GM12864 (cell line): Measurements from ENCODE around the gene MPL.

Experiments
- DNase-seq: peaks from one replicate; pipeline ENCODE4 v3.0.0-alpha.2; 2011; ENCODE audit warnings: low read depth
- H3K4me3 ChIP-seq: 2 replicates; pipeline ENCODE4 v1.5.1; 2011; ENCODE audit warnings: mild to moderate bottlenecking, low read depth, low read length, control low read depth
- CTCF ChIP-seq: IDR thresholded peaks from 2 replicates; pipeline ENCODE4 v1.5.1; 2011; ENCODE audit warnings: low read depth, mild to moderate bottlenecking, moderate library complexity, low read length, control low read depth, inconsistent platforms; ENCODE audit errors: missing control alignments

The MPL gene

GRCh38 chr1:43305926-43306687 lies 31.5 kb upstream of the MPL start:
- no peak for TF ChIP-seq CTCF
- no peak for DNase-seq
- H3K4me3 ChIP-seq = no peak overlapping the region

GRCh38 chr1:43306688-43307457 lies 30.7 kb upstream of the MPL start:
- no peak for TF ChIP-seq CTCF
- no peak for DNase-seq
- no peak overlapping the region for H3K4me3 ChIP-seq

- TF ChIP-seq CTCF = no peak
- no peak for DNase-seq
- no peak overlapping the region for H3K4me3 ChIP-seq
These were observed 30.0 kb upstream of the MPL start for GRCh38 chr1:43307458-43308158.

GRCh38 chr1:43308635-43309404 lies 28.8 kb upstream of the MPL start:
- H3K4me3 ChIP-seq = no peak overlapping the region
- DNase-seq = no peak
- no peak for TF ChIP-seq CTCF

- no peak for TF ChIP-seq CTCF
- DNase-seq = no peak
- no peak overlapping the region for H3K4me3 ChIP-seq
These were observed 28.1 kb upstream of the MPL start for GRCh38 chr1:43309405-43310025.

GRCh38 chr1:43311521-43311920 lies 26.1 kb upstream of the MPL start:
- DNase-seq = no peak
- TF ChIP-seq CTCF = no peak
- H3K4me3 ChIP-seq = no peak overlapping the region
